Measurements from ENCODE around the gene ZMYND11.

The ZMYND11 gene

GRCh38 chr10:282294-283139 lies 147.3 kb downstream of the ZMYND11 start:
- Histone ChIP-seq H3K27me3 (no peaks in the 10 kb centered on the region), H3K9me3 (no peaks in the 10 kb centered on the region), H3K4me3 (ENCODE audit: low read depth in 1 of 2, low read length in 1 of 2) (no peak overlapping the region), H3K36me3 (no peaks in the 10 kb centered on the region), H3K27ac (no peak overlapping the region), H3K4me1 (ENCODE audit: control insufficient read depth in 1 of 2, insufficient read depth in 1 of 2, low read depth in 1 of 2, low read length in 1 of 2) (peaks cover 12 to 14% of the 10 kb centered on the region in 2 experiments)
- TF ChIP-seq CTCF (IDR thresholded peaks at IDR 0.05) = no peak

GRCh38 chr10:283140-283479 lies 147.9 kb downstream of the ZMYND11 start:
- Histone ChIP-seq H3K27ac (no peak overlapping the region), H3K27me3 (no peaks in the 10 kb centered on the region), H3K4me3 (ENCODE audit: low read depth in 1 of 2, low read length in 1 of 2) (no peak overlapping the region), H3K9me3 (no peaks in the 10 kb centered on the region), H3K36me3 (no peaks in the 10 kb centered on the region), H3K4me1 (ENCODE audit: control insufficient read depth in 1 of 2, insufficient read depth in 1 of 2, low read depth in 1 of 2, low read length in 1 of 2) (peaks cover 12 to 14% of the 10 kb centered on the region in 2 experiments)
- no peak for TF ChIP-seq CTCF (IDR thresholded peaks at IDR 0.05)

GRCh38 chr10:283916-284356 lies 148.7 kb downstream of the ZMYND11 start:
- no peak for TF ChIP-seq CTCF (IDR thresholded peaks at IDR 0.05)
- H3K4me3 ChIP-seq (ENCODE audit: low read depth in 1 of 2, low read length in 1 of 2) = no peak overlapping the region
- peaks cover 12 to 14% of the 10 kb centered on the region in 2 experiments for H3K4me1 ChIP-seq (ENCODE audit: control insufficient read depth in 1 of 2, insufficient read depth in 1 of 2, low read depth in 1 of 2, low read length in 1 of 2)
- H3K9me3 ChIP-seq = no peaks in the 10 kb centered on the region
- H3K27ac ChIP-seq = no peak overlapping the region
- H3K27me3 ChIP-seq = no peaks in the 10 kb centered on the region
- H3K36me3 ChIP-seq = no peaks in the 10 kb centered on the region

- no peaks in the 10 kb centered on the region for H3K36me3 ChIP-seq
- peaks cover 12 to 14% of the 10 kb centered on the region in 2 experiments for H3K4me1 ChIP-seq (ENCODE audit: control insufficient read depth in 1 of 2, insufficient read depth in 1 of 2, low read depth in 1 of 2, low read length in 1 of 2)
- H3K27ac ChIP-seq = no peak overlapping the region
- no peaks in the 10 kb centered on the region for H3K9me3 ChIP-seq
- TF ChIP-seq CTCF (IDR thresholded peaks at IDR 0.05) = no peak
- no peak overlapping the region for H3K4me3 ChIP-seq (ENCODE audit: low read depth in 1 of 2, low read length in 1 of 2)
- H3K27me3 ChIP-seq = no peaks in the 10 kb centered on the region
These were observed 150.0 kb downstream of the ZMYND11 start for GRCh38 chr10:285216-285615.

- H3K4me1 ChIP-seq (ENCODE audit: control insufficient read depth in 1 of 2, insufficient read depth in 1 of 2, low read depth in 1 of 2, low read length in 1 of 2) = peaks cover 9 to 11% of the 10 kb centered on the region in 2 experiments
- no peak for TF ChIP-seq CTCF (IDR thresholded peaks at IDR 0.05)
- H3K4me3 ChIP-seq (ENCODE audit: low read depth in 1 of 2, low read length in 1 of 2) = no peak overlapping the region
- H3K27me3 ChIP-seq = no peaks in the 10 kb centered on the region
- H3K9me3 ChIP-seq = no peaks in the 10 kb centered on the region
- no peak overlapping the region for H3K27ac ChIP-seq
- H3K36me3 ChIP-seq = no peaks in the 10 kb centered on the region
These were observed 151.9 kb downstream of the ZMYND11 start for GRCh38 chr10:287026-287709.
